ENCODE results near the gene NFU1. TPM values are rescaled to one million over a fixed set of nuclear protein-coding genes. Genes with fewer than 3 reads are reported as not detected.

The NFU1 gene
- total RNA-seq, 2 donors from 2014 or later: 37.0 to 37.9 TPM

DNA sequence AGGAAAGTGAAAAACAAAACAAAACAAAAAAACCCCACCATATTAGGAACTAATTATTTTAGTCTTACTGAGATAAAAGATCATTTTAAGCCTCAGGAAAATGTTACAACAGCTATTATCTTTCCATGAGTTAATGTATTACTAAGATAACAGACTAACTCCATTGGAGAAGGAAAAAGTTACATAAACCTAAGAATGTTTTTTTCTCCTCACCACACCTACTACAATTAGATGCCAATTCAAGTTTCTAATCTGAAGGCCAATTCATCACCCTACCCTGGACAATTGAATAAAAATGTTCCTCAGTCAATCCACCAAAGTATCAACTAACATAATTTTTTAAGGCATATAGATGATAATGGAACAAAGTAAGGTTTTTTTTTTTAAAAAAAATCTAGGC lies 40.0 kb downstream of the NFU1 start:
- TF ChIP-seq, protein P1, sequence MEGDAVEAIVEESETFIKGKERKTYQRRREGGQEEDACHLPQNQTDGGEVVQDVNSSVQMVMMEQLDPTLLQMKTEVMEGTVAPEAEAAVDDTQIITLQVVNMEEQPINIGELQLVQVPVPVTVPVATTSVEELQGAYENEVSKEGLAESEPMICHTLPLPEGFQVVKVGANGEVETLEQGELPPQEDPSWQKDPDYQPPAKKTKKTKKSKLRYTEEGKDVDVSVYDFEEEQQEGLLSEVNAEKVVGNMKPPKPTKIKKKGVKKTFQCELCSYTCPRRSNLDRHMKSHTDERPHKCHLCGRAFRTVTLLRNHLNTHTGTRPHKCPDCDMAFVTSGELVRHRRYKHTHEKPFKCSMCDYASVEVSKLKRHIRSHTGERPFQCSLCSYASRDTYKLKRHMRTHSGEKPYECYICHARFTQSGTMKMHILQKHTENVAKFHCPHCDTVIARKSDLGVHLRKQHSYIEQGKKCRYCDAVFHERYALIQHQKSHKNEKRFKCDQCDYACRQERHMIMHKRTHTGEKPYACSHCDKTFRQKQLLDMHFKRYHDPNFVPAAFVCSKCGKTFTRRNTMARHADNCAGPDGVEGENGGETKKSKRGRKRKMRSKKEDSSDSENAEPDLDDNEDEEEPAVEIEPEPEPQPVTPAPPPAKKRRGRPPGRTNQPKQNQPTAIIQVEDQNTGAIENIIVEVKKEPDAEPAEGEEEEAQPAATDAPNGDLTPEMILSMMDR (conservative IDR thresholded peaks at IDR 0.05): no peak
- Mint-ChIP-seq H3K27me3 (ENCODE audit: insufficient read depth) (no peaks in the 10 kb centered on the region), H3K27ac (no peak overlapping the region), H3K4me3 (no peak overlapping the region), H3K36me3 (ENCODE audit: low read depth) (peaks cover 54% of the 10 kb centered on the region), H3K9me3 (peaks cover 4% of the 10 kb centered on the region), H3K4me1 (peaks cover 4% of the 10 kb centered on the region)
- H3K9ac ChIP-seq (ENCODE audit: extremely low read depth, low read length, poor library complexity, severe bottlenecking): no peak overlapping the region
- H3K4me1 ChIP-seq (ENCODE audit: control insufficient read depth, insufficient read depth, low read length): no peaks in the 10 kb centered on the region
- H3K4me3 ChIP-seq (ENCODE audit: low read length): no peak overlapping the region
- H3K36me3 ChIP-seq (ENCODE audit: control insufficient read depth, insufficient read depth, low read length): peaks cover 64% of the 10 kb centered on the region
- H3K27me3 ChIP-seq (ENCODE audit: control insufficient read depth, insufficient read depth, low read length, poor library complexity, severe bottlenecking): no peaks in the 10 kb centered on the region
- no peaks in the 10 kb centered on the region for H3K9me3 ChIP-seq (ENCODE audit: control insufficient read depth, low read length)
- H3K27ac ChIP-seq (ENCODE audit: low read depth, low read length): no peak overlapping the region
- no peak for DNase-seq

DNA sequence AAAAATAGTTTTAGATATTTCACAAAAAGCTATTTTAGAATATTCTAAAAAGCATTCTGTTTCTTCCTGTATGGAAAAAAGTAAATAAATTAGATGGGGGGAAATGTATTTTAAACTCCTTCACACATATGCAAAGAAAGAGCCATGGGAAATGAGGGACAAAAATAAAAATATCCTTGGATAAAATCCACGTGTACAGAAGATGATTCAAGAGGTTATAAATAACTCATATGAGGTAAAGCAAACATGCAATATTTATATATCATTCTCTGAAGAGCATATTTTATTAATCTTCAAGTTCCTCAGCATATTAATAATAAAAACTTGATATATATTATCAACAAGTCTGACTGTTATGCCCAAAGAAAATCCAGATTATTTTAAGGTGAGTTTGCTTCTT lies 41.4 kb downstream of the NFU1 start:
- WGBS, 2 experiments (ENCODE audit: insufficient coverage in 1 of 2, insufficient read length in 1 of 2): no CpG with 5 or more reads among the region's 1 CpG
- TF ChIP-seq, protein P1 (conservative IDR thresholded peaks at IDR 0.05): no peak
- DNase-seq: no peak

GRCh38 chr2:69393963-69394362 lies 43.3 kb downstream of the NFU1 start:
- Mint-ChIP-seq H3K27ac (no peak overlapping the region), H3K4me1 (peaks cover 4% of the 10 kb centered on the region), H3K27me3 (ENCODE audit: insufficient read depth) (no peaks in the 10 kb centered on the region), H3K36me3 (ENCODE audit: low read depth) (peaks cover 27% of the 10 kb centered on the region), H3K9me3 (no peaks in the 10 kb centered on the region), H3K4me3 (no peak overlapping the region)
- no peak overlapping the region for H3K9ac ChIP-seq (ENCODE audit: extremely low read depth, low read length, poor library complexity, severe bottlenecking)
- no peak overlapping the region for H3K27ac ChIP-seq (ENCODE audit: low read depth, low read length)
- DNase-seq: no peak
- H3K4me1 ChIP-seq (ENCODE audit: control insufficient read depth, insufficient read depth, low read length): no peaks in the 10 kb centered on the region
- H3K36me3 ChIP-seq (ENCODE audit: control insufficient read depth, insufficient read depth, low read length): peaks cover 38% of the 10 kb centered on the region
- no peaks in the 10 kb centered on the region for H3K9me3 ChIP-seq (ENCODE audit: control insufficient read depth, low read length)
- TF ChIP-seq, protein P1 (conservative IDR thresholded peaks at IDR 0.05): no peak
- no peaks in the 10 kb centered on the region for H3K27me3 ChIP-seq (ENCODE audit: control insufficient read depth, insufficient read depth, low read length, poor library complexity, severe bottlenecking)
- H3K4me3 ChIP-seq (ENCODE audit: low read length): no peak overlapping the region

More for the DNA sequence above, 41.4 kb downstream of the NFU1 start:
- Mint-ChIP-seq H3K27ac (no peak overlapping the region), H3K9me3 (no peaks in the 10 kb centered on the region), H3K36me3 (ENCODE audit: low read depth) (peaks cover 42% of the 10 kb centered on the region), H3K4me1 (peaks cover 4% of the 10 kb centered on the region), H3K27me3 (ENCODE audit: insufficient read depth) (no peaks in the 10 kb centered on the region), H3K4me3 (no peak overlapping the region)
- Histone ChIP-seq H3K9ac (ENCODE audit: extremely low read depth, low read length, poor library complexity, severe bottlenecking) (no peak overlapping the region), H3K4me1 (ENCODE audit: control insufficient read depth, insufficient read depth, low read length) (no peaks in the 10 kb centered on the region), H3K36me3 (ENCODE audit: control insufficient read depth, insufficient read depth, low read length) (peaks cover 51% of the 10 kb centered on the region), H3K9me3 (ENCODE audit: control insufficient read depth, low read length) (no peaks in the 10 kb centered on the region), H3K27me3 (ENCODE audit: control insufficient read depth, insufficient read depth, low read length, poor library complexity, severe bottlenecking) (no peaks in the 10 kb centered on the region), H3K27ac (ENCODE audit: low read depth, low read length) (no peak overlapping the region), H3K4me3 (ENCODE audit: low read length) (no peak overlapping the region)

Data from endodermal cell (in vitro differentiated cells).